K562 (cell line): ENCODE measurements around the gene PFDN2. TPM values are rescaled to one million over a fixed set of nuclear protein-coding genes. Genes with fewer than 3 reads are reported as not detected.

Source experiments
- DIDO1 ChIP-seq: fragments of 450-650 bp; IDR thresholded peaks from 2 replicates; pipeline ENCODE4 v1.6.1; 2016; ENCODE audit warnings: low read depth, missing biosample characterization, missing genetic modification characterization
- EP400 ChIP-seq: fragments of 450-650 bp; IDR thresholded peaks from 2 replicates; pipeline ENCODE4 v1.6.1; 2017; ENCODE audit warnings: antibody characterized with exemption, mild to moderate bottlenecking, moderate library complexity
- KDM4B ChIP-seq, 2 experiments: fragments of 450-650 bp in 1 of 2; sonication (generic) in 1 of 2; IDR thresholded peaks; 2 replicates each; pipeline ENCODE4 v1.6.1; 2016 to 2017; ENCODE audit warnings: borderline replicate concordance in 2 of 2, antibody characterized with exemption in 1 of 2, low read depth in 1 of 2, mild to moderate bottlenecking in 1 of 2
- MLLT1 ChIP-seq, 2 experiments: fragments of 450-650 bp; IDR thresholded peaks; 2 replicates each; pipeline ENCODE4 v1.6.1; 2016
- NCOA1 ChIP-seq: fragments of 450-650 bp; IDR thresholded peaks from 2 replicates; pipeline ENCODE4 v1.6.1; 2016; ENCODE audit warnings: low read depth
- PTRF ChIP-seq: fragments of 450-650 bp; IDR thresholded peaks from 2 replicates; pipeline ENCODE4 v1.6.1; 2016; ENCODE audit warnings: mild to moderate bottlenecking, missing genetic modification characterization, missing compliant biosample characterization
- SIRT6 ChIP-seq: IDR thresholded peaks from one replicate; pipeline ENCODE4 v1.6.1; 2012; ENCODE audit warnings: low read depth, mild to moderate bottlenecking, control low read depth, inconsistent platforms, low read length, moderate library complexity
- SRSF9 ChIP-seq: fragments of 200-400 bp; formaldehyde crosslinking; IDR thresholded peaks from 2 replicates; pipeline ENCODE4 v1.6.1; 2017; ENCODE audit warnings: low read depth, low read length, borderline replicate concordance
- TOE1 ChIP-seq, 2 experiments: fragments of 450-650 bp in 1 of 2; sonication (generic) in 1 of 2; formaldehyde crosslinking in 1 of 2; IDR thresholded peaks; 2 replicates each; pipeline versions ENCODE4 v1.7.1 to v1.8.0; 2016 to 2022; ENCODE audit warnings: borderline replicate concordance in 2 of 2, mild to moderate bottlenecking in 2 of 2, antibody characterized with exemption in 1 of 2, inconsistent platforms in 1 of 2, low read depth in 1 of 2, missing genetic modification reagents in 1 of 2, moderate library complexity in 1 of 2
- WHSC1 ChIP-seq: IDR thresholded peaks from one replicate; pipeline ENCODE4 v1.6.1; 2012; ENCODE audit warnings: low read length, control low read depth, inconsistent platforms
- ZBTB7A ChIP-seq: IDR thresholded peaks from 2 replicates; pipeline ENCODE4 v1.6.1; 2011; ENCODE audit warnings: low read depth, mild to moderate bottlenecking, low read length, moderate library complexity, borderline replicate concordance; ENCODE audit not compliant: control insufficient read depth
- ZBTB9 ChIP-seq: fragments of 450-650 bp; formaldehyde crosslinking; IDR thresholded peaks from 2 replicates; pipeline ENCODE4 v1.4.0; 2020; ENCODE audit warnings: mild to moderate bottlenecking, moderate library complexity
- ZHX1 ChIP-seq: fragments of 150-350 bp; conservative IDR thresholded peaks from 2 replicates; pipeline ENCODE4 v1.6.1; 2014; ENCODE audit warnings: low read length
- ZNF384 ChIP-seq: IDR thresholded peaks from 2 replicates; pipeline ENCODE4 v1.6.1; 2012; ENCODE audit warnings: low read depth, low read length, improper control_type of control experiment
- ZNF740 ChIP-seq, 3 experiments: fragments of 200-800 bp in 1 of 3; sonication (Bioruptor generic) in 1 of 3; sonication (generic) in 1 of 3; formaldehyde crosslinking in 1 of 3; IDR thresholded peaks; 2 replicates each; pipeline versions ENCODE4 v1.6.1 to v1.8.0; 2016 to 2022; ENCODE audit warnings: mild to moderate bottlenecking in 2 of 3, missing compliant biosample characterization in 2 of 3, missing genetic modification characterization in 2 of 3, missing genetic modification reagents in 1 of 3
- polyA plus RNA-seq, 8 experiments: library from polyadenylated mRNA; depleted of rRNA in 4 of 8; stranded (reverse) in 5 of 8; unstranded in 3 of 8; fragments of >200 nt; fragmentation: Nextera tagmentation in 2 of 8; fragmentation: Illumina TruSeq in 1 of 8; extraction: Ambion mirVana in 2 of 8; extraction: Trizol in 1 of 8; gene quantifications; 2 replicates each; pipeline versions ENCODE4 v1.2.1 to v1.2.3, GENCODE V29; 2011 to 2014; ENCODE audit warnings: inconsistent platforms in 1 of 8, missing spikeins in 1 of 8
- total RNA-seq, 7 experiments: library from RNA; depleted of rRNA in 6 of 7; stranded (reverse); fragments of >200 nt in 6 of 7; fragmentation: Illumina TruSeq in 2 of 7; extraction: Trizol in 2 of 7; gene quantifications; 2 replicates each; pipeline versions ENCODE4 v1.2.1 to v1.2.3, GENCODE V29; 2011 to 2021; ENCODE audit warnings: low replicate concordance in 1 of 7

Gene PFDN2
- total and polyA plus RNA-seq, 9 of the 15 experiments (the other 6 are each of a cell fraction or from before 2014, with no cell fraction given), result 50.2 to 361 (median 144) TPM

GRCh38 chr1:161165742-161166668, 48.2 kb upstream of the PFDN2 start, which contains the start of gene PPOX (continued):
- peak; percentile 89; the same call in 1 of the 2 replicates for TF ChIP-seq TOE1 (IDR thresholded peaks at IDR 0.05; ENCODE audit: borderline replicate concordance)
- TF ChIP-seq TOE1 (CRISPR knock-in tag; IDR thresholded peaks at IDR 0.05; ENCODE audit: borderline replicate concordance, low read depth), result no peak
- TF ChIP-seq DIDO1 (tag), result no peak
- peak in 1 of 2 experiments; percentile 41; a peak in 1 of 4 replicates for TF ChIP-seq KDM4B (IDR thresholded peaks at IDR 0.05; ENCODE audit: borderline replicate concordance in 2 of 2, low read depth in 1 of 2)
- TF ChIP-seq ZBTB7A, result peak; percentile 65; the same call in 1 of the 2 replicates
- TF ChIP-seq EP400, result peak; percentile 86
- TF ChIP-seq ZHX1, result no peak
- TF ChIP-seq SRSF9, result no peak
- no peak for TF ChIP-seq ZNF384
- peak; percentile 89 for TF ChIP-seq NCOA1
- peak; percentile 63; the same call in 1 of the 2 replicates for TF ChIP-seq ZNF740 (CRISPR knock-in tag; IDR thresholded peaks at IDR 0.05)
- peak in 1 of 2 experiments; percentile 45; a peak in 1 of 4 replicates for TF ChIP-seq ZNF740 (tag; IDR thresholded peaks at IDR 0.05)
- no peak for TF ChIP-seq SIRT6
- no peak for TF ChIP-seq WHSC1
- TF ChIP-seq PTRF (tag), result no peak
- TF ChIP-seq MLLT1 (IDR thresholded peaks at IDR 0.05), result peak; percentile 34 to 54; a peak in 1 of 4 replicates
- peak; percentile 56 for TF ChIP-seq ZBTB9
